RKO (cell line): Measurements from ENCODE around the gene SLC66A3.

ENCODE experiments used
- DNase-seq: peaks from one replicate; pipeline ENCODE4 v3.0.0-alpha.2; 2016; ENCODE audit warnings: low spot score

The SLC66A3 gene

GRCh38 chr2:11155381-11156035 lies at the start of gene SLC66A3:
TSS of gene SLC66A3 (plus strand) at chr2:11155467. CDS start at chr2:11155547, 80 bp downstream.
- DNase-seq, result peak; percentile 82

DNA sequence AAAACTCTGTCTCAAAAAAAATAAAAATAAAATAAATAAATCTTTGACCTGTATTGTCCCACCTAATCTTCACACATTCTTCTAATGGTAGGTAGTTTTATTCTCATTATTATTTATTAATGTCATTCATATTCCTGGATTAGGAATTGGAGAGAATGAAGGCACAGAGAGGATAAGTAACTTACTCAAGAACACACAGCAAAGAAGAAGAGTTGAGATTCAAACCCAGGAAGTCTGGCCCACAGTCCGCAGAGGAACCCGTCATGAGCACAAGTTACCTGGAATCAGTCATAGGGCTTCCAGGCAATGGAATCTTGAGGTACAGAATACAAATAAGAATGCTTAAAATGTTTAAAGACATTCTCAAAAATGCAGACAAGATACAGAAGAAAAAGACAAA lies 46.3 kb upstream of the SLC66A3 start:
- no peak for DNase-seq

DNA sequence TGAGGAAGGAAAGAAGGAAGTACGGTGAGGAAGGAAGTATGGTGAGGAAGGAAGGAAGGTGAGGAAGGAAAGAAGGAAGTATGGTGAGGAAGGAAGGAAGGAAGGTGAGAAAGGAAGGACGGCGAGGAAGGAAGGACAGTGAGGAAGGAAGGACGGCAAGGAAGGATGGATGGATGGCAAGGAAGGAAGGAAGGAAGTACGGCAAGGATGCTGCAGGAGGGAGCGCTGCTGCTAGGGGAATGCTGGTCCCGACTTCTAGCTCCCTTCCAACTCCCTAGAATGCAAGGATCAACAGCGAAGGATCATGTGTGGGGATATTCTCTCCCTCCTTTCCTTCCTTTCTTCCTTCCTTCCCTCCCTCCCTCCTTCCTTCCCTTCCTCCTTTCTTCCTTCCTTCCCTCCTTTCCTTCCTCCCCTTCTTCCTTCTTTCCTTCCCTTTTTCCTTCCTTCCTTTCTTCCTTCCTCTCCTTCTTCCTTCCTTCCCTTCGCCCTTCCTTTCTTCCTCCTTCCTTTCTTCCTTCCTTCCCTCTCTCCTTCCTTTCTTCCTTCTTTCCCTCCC lies 42.3 kb upstream of the SLC66A3 start:
- DNase-seq, result no peak

GRCh38 chr2:11117776-11118175 lies 37.5 kb upstream of the SLC66A3 start:
- DNase-seq, result no peak

DNA sequence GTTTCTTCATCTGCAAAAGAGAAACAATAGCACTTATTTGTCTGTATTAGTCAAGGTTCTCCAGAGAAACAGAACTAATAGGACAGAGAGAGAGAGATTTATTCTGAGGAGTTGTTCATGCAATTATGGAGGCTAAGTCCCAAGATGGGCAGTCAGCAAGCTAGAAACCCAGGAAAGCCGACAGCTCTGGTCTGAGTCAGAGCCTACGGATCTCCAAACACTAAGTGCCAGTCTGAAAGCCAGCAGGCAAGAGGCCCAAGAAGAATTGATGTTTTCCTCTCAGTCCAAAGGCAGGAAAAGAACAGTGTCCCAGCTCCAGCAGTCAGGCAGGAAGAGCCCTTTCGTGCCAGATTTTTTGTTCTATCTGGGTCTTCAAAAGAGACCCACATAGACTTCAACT lies 36.5 kb upstream of the SLC66A3 start:
- DNase-seq, result no peak

DNA sequence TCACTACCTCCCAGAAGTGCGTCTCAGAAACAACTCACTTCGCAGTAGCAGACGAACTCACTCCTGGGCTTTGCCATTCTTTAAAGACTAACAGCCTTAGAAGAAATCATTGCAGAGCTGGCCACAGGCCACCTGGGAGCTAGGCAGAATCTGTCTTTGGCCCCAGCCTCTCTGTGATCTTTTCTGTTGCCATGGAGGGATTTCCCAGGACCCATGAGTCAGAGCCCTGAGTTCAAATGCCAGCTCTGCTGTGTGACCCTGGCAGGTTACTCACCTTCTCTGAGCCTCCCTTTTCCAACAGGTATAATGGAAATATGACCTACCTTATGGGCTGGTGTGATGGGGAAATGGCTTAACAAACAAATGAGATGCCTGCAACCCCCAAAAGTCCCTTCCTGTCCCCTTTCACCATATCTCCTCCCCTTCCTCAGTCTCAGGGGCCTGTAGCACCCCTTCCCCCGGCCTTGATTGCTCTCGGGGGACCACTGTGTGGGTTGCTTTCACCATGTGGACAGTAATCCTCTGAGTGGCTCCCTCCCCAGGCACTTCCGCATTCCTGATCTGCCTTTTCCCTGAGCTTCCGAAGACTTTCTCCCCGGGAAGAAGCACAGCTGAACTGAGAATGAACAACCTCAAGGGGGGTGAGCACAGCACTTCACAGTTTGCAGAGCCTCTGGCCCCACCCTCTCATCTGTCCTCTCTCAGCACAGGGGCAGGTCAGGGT lies 34.0 kb upstream of the SLC66A3 start:
- no peak for DNase-seq

DNA sequence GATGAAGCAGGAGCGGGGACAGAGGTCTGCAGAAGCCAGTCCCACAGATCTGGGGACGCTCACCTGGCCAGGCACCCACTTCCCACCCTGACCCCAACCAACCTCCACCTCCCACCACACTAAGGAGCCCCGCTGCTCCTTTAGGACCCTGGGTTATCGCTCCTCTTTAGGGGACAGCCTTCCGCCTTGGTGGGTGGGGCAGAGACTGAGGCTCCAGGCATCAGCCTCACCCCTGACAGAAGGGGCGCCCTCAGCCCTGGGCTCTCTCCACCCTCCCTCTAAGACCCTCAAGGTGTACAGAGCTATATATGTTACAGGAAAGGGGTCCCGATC lies 33.5 kb upstream of the SLC66A3 start:
- DNase-seq, result no peak

DNA sequence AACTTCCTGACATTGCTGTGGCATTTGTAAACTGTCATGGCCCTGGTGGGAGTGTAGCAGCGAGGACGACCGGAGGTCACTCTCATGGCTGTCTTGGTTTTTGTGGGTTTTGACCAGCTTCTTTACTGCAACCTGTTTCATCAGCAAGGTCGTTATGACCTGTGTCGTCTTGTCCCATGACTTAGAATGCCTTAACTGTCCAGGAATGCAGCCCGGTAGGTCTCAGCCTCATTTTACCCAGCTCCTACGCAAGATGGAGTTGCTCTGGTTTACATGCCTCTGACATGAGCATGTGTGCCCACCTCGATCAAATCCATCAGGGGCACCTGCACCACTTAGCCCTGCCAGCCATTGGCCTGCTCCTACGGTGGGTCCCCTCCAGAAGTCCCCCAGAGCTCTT lies 32.9 kb upstream of the SLC66A3 start:
- no peak for DNase-seq

- DNase-seq, result no peak
Measured at GRCh38 chr2:11123001-11123809, 32.1 kb upstream of the SLC66A3 start.

DNA sequence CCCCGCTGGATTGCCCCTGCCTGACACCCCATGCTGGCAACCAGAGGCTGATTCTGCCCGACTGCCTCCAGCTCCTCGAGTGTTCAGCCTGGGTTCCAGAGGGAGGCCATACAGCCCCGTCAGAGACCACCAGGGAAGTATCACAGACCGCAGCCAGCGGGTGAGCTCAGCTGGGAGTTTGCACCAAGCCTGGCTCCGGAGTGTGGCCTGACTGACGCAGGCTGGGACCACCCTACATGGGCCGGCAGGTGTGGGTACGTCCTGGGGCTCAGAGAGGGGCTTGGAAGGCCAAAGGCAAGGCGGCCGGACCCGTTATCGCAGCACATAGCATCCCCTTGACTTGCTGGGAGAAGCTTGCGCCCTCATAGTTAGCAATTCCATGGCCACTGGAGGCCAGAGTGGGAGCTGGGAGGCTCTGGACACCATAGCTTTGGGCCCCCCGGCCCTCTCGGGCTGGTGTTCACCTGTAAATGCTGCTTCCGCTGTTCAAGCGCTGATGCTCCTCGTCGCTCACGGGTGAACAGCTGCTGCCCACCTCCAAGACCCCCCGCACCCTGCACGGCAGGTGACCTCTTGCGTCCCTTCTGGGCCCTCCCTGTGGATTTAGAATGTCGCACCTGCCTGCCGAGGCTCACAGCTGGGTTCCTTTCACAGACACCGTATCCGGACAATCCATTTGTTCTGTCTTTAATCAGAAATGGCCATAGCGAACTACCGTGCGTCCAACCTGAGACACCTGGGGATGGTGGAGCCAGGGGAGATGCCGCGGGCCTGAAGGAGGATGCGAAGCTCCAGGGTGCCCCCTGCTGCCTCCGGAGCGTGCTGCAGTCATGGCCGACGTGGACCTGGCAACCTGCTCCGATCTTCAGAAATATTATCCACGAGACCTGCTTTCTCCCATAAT lies 31.2 kb upstream of the SLC66A3 start:
- DNase-seq, result peak; percentile 31

DNA sequence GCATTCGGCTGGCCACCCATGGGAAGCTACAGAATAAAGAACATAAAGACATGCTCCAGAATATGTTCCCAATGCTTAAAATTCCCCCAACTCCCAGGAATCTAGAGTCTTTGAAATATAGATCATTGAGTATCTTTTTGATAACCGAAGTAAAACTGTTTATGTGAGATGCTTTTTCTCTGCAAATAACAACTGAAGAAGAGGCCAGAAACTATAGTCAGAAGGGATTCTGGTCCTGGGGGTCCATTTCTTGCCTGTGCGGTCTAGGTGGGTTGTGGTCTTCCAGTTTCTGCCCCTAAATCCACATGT lies 30.6 kb upstream of the SLC66A3 start:
- DNase-seq, result no peak

DNA sequence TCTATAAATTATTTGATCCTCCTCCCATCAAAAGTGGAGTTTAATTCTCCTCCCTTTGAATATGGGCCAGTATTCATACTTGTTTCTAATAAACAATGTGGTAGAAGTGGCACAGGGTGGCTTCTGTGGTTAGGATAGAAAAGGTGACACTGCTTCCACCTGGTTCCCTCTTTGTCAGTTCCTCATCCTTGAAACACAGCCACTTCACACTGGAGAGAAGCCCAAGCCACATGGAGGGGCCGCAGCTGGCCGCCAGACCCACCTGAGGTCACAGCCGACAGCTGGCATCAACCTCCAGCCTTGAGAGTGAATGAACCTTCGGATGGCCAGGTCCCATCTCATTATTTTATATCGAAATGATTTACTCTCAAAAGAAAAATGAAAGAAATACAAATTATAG lies 27.5 kb upstream of the SLC66A3 start:
- DNase-seq, result no peak

DNA sequence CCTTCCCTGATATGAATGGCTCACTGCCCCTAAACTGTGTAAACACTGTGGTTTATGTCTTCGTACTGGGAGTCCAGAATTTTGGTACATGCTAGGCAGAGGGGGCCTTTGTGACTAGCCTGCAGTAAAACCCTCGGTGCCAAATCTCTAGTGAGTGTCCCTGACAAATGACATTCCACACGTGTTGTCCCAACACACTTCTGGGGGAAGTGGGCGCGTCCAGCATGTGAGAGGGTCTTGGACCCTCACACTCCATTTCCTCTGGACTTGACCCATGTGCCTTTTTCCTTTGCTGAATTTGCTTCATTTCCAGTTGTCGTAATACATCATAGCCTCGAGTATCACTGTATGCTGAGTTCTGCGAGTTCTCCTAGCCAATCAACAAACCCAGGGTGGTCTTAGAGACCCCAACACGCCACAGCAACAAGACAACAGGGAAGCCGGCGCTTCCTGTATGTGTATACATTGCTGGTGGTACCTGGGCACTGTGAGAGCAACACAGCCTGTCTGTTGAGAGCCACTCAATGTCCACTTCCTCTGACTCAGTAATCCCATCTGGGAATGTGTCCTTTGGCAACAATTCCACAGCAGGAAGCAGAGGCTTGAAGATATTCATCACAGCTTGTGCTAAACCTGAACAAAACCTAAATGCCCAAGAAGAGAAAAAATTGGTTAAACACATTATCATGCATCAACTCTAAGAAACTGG lies 26.9 kb upstream of the SLC66A3 start:
- DNase-seq, result peak; percentile 55

GRCh38 chr2:11129598-11130449 lies 25.4 kb upstream of the SLC66A3 start:
- no peak for DNase-seq

GRCh38 chr2:11131166-11131920 lies 23.9 kb upstream of the SLC66A3 start:
- no peak for DNase-seq

DNA sequence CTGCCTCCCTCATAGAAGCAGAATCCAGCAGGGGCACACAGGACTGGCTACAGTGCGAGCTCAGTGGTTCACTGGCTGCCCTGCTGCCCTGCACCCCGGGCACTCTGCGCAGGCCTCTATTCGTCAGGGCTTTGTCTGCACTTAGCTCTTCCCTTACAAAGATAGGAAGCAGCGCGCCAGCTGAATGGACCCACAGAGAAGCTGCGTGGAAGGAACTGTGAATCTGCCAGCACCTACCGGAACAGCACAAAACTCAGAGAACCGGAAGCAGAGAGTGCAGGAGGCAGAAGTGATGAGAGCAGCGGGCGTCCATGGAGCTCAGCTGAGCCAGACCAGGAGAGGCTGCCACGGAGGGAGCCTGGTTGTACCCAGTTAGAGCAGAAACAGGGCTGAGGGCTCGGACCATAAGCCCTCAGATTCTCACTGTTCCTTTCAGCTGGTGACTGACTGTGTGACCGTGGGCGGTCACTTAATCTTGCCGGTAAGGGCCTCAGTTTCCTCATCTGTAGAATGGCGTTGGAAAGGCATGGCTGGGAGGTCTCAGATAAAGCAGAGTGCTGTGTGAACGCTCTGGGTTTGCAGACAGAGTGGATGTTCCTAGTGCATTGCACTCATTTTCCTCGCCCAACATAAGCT lies 23.1 kb upstream of the SLC66A3 start:
- DNase-seq, result no peak

GRCh38 chr2:11133238-11133935 lies 21.9 kb upstream of the SLC66A3 start:
- DNase-seq, result no peak

DNA sequence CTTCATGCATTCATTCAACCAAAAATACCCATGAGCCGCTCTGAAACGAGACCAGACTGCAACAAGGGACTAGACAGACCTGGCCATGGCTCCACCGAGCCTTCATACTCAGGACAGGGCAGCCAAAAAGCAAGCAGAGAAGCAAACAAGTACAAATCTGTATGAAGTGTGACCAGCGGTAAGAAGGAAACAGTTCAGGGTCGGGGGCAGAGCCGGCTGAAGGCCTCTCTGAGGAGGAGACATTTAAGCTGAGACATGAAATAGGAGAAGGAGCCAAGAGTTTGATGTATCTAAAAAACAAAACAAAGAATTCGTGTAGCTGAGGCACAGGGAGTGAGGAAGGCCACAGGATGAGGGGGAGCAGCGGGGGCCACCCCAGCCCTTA lies 21.3 kb upstream of the SLC66A3 start:
- no peak for DNase-seq

DNA sequence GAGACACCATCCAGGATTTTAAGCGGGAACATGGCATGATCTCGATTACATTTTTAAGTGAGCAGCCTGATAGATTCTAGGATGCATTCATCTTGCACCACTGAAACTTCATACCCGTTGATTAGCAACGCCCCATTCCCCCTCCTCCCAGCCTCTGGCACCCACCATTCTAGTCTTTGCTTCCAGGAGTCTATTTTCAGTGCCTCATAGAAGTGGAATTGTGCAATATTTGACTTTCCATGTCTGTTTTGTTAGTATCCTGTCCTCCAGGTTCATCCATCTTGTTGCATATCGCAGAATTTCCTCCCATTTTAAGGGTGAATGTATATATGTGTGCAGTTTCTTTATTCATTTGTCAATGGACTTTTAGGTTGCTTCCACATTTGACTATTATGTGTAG lies 20.9 kb upstream of the SLC66A3 start:
- DNase-seq, result no peak
